GM23248 (cell line): ENCODE measurements around the gene CDK14.

Experiments used
- EZH2 ChIP-seq: fragments of 200-600 bp; sonication (generic); IDR thresholded peaks from 2 replicates; pipeline ENCODE4 v1.6.1; 2018; ENCODE audit warnings: antibody characterized with exemption, mild to moderate bottlenecking; ENCODE audit not compliant: insufficient read depth, poor library complexity, severe bottlenecking
- EZH2phosphoT487 ChIP-seq: fragments of 200-600 bp; sonication (generic); IDR thresholded peaks from 2 replicates; pipeline ENCODE4 v1.6.1; 2018; ENCODE audit warnings: antibody characterized with exemption, moderate library complexity, mild to moderate bottlenecking, low read depth; ENCODE audit not compliant: insufficient read depth

- no peak for TF ChIP-seq EZH2
- TF ChIP-seq EZH2phosphoT487: no peak
Measured at GRCh38 chr7:91128683-91129348, 532.7 kb downstream of the CDK14 start.
